ENCODE measurements around the gene ABCC6.
"Not testable (repeated sequence)": the region's sequence is repeated elsewhere in the genome, so short reads cannot be mapped to it uniquely, and the experiment has no call there.

- not testable (repeated sequence) for TF ChIP-seq CTCF (IDR thresholded peaks at IDR 0.05); EZH2 (IDR thresholded peaks at IDR 0.05; ENCODE audit: borderline replicate concordance, insufficient read depth, low read depth, low read length, poor library complexity, severe bottlenecking)
Measured at GRCh38 chr16:16211404-16211803, 11.9 kb downstream of the ABCC6 start.
